Right ventricle myocardium inferior (tissue), 1 donor: ENCODE data around the gene CEP350. TPM values are rescaled to one million over a fixed set of nuclear protein-coding genes. Genes with fewer than 3 reads are reported as not detected.
"Not testable (repeated sequence)": the region's sequence is repeated elsewhere in the genome, so short reads cannot be mapped to it uniquely, and the experiment has no call there.

Experiments used
- ATAC-seq: fragments of 200-7000 bp; cut with Tn5 transposase; one replicate; pipeline ENCODE4 v1.9.1; 2020; ENCODE audit warnings: mild to moderate bottlenecking, moderate library complexity
- DNase-seq: peaks from one replicate; pipeline ENCODE4 v3.0.0; 2021; ENCODE audit errors: missing footprints
- intact Hi-C: fragments of 100-400 bp; cut with DNase I; formaldehyde crosslinking; loops from one replicate; pipeline ENCODE4 v1.11.0; 2022
- total RNA-seq: library from RNA; stranded (reverse); fragmentation: NEBNext Ultra II Directional; extraction: Animal tissue kit (Norgen Biotek cat#: 25700); gene quantifications from one replicate; pipeline ENCODE4 v1.2.1, GENCODE V29; 2021
- donor health status: DM: no; HTN: yes; CAD: no; lungs with severe emphysema.

The CEP350 gene
- total RNA-seq, 1 donor from 2014 or later: 27.1 TPM

DNA sequence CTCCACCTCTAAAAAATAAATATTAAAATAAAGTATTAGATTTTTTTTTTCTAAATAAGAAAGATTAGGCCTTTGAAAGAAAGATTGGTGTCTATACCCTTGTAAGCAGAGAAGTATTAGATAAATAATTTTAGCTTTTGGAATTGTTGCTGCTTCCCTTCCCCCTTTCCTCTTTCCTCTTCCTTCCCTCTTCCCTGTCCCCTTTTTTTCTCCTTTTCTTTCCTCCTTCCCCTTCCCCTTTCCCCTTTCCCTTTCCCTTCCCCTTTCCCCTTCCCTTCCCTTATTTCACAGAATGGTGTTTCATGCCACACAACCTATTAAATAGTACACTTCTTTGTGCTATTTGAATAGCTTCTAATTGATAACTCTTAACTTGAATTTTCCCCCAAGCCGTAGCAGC, 130.3 kb downstream of the CEP350 start:
- DNase-seq (no peak), ATAC-seq (no peak)
- intact Hi-C loops: no loop called here

DNA sequence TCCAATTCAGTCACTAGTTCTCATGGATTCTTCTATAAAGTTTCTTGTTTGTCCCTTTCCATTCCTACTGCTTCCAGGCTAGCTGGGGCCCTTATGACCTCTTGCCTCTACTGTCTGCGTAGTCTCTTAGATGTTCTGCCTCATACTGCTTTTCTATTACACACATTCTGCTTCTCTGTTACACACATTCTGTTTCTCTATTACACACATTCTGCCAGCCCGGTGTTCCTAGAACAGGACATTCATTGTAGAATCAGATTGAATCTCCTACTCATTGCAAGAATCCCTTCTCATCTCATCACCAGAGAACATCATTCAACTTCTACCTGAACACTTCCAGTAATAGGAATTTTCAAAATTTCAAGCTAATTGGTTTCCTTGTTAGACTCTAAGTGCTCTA, 130.7 kb downstream of the CEP350 start:
- DNase-seq: no peak
- intact Hi-C loops: no loop called here
- no peak for ATAC-seq

DNA sequence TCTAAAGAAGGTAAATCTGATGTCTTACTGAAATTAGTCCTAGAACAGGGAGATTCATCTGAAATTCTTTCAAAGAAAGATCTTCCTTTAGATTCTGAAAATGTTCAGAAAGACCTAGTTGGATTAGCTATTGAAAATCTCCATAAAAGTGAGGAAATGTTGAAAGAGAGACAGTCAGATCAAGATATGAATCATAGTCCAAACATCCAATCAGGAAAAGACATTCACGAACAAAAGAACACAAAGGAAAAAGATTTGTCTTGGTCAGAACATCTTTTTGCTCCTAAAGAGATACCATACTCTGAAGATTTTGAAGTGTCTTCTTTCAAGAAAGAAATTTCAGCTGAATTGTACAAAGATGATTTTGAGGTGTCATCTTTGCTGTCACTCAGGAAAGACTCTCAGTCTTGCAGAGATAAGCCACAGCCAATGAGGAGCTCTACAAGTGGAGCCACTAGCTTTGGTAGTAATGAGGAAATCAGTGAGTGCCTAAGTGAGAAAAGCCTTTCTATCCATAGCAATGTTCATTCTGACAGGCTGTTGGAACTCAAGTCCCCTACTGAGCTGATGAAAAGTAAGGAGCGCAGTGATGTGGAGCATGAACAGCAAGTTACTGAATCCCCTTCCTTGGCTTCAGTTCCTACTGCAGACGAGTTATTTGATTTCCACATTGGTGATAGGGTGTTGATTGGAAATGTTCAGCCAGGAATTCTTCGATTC, 138.5 kb downstream of the CEP350 start:
- DNase-seq (no peak), ATAC-seq (no peak)
- intact Hi-C loops: no loop called here

DNA sequence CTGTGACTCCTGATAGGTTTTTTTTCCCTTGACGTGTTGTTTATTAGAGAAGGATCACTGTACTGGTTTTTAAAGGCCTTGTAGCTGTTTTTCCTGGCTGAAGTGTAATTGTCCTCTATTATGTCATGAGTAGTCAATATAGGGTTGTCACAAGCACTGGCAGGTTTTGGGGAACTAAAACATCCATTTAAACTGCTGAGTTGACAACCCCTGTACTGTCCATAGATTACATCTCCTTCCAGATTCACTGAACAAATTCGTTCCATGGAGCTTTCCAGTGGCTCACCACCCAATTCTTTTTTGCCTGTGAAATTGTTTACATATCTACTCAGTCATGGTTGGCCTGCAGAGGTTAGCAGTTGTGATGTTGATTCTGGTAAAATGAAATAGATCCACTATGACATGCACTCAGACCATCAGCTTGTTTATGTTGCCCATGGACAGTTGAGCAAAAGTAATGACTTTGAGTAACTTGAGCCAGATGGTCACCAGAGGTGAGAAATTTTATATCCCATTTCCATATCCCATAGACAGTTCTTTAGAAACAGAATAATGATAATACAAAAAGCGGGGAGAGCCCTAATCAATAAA, 140.2 kb downstream of the CEP350 start:
- intact Hi-C loops: no loop called here
- ATAC-seq (no peak), DNase-seq (no peak)

DNA sequence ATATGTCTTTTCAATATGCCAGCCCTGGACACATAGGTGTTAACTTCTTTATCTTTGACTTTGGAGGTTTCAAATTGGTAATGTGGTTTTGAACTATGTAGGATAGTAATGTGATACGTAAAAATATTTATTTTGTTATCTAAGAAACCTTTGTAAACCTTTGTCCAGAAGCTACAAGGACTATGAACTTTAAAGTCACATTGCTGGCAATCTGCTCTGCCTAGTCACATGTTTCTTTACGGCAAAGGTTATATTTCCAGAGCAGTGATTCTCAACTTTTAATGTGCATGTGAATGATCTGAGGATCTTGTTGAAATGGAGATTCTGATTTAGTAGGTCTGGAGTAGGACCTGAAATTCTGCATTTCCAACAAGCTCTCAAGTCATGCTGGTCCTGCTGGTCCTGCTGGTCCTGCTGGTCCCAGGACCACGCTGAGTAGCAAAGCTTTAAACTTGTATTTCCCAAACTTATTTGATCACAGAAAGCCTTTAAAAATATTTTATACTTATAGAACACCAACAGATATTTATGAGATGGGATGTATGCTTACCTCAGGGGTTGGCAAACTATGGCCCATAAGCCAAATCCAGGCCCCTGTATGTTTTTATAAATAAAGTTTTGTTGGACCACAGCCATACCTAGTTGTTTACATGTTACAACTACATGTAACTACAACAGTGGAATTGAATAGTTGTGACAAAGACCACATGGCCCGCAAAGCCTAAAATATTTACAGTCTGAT, 142.1 kb downstream of the CEP350 start:
- DNase-seq: no peak
- ATAC-seq: no peak
- intact Hi-C loops: no loop called here

- no peak for DNase-seq
- no peak for ATAC-seq
- intact Hi-C loops: no loop called here
Measured at GRCh38 chr1:180097326-180097605, 142.7 kb downstream of the CEP350 start.

DNA sequence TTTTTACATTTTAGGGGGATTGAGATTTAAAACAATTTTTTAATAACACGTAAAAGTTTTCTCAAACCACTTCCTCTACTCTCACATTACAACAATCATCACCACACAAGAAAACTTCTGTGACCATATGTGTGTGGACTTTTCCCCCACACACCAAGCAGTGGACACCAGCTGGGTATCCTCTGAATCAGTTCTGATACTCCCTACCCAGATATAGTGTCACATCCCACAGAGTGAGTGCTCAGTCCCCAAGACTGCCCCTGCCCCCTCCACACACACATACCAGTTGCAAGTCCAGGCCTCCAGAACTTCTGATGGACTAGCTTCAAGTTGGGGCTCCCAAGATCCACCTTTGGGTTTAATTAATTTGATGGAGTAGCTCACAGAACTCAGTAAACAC, 146.8 kb downstream of the CEP350 start:
- DNase-seq (no peak), ATAC-seq (no peak)
- intact Hi-C loops: no loop called here

DNA sequence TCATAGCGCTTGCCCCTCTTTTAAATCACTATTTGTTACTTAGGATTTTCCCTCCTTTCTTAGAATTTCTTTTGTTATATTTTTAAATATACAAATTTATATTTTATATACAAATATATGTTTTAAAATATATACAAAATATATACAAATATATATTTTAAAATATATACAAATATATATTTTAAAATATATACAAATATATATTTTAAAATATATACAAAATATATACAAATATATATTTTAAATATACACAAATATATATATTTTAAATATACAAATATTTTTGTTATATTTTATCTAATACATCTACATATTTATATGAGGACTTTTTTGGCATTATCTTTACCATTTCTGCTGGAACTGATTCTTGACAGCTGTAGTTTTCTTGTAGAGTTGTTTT, 149.2 kb downstream of the CEP350 start:
- intact Hi-C loops: no loop called here
- ATAC-seq: no peak
- DNase-seq: no peak

DNA sequence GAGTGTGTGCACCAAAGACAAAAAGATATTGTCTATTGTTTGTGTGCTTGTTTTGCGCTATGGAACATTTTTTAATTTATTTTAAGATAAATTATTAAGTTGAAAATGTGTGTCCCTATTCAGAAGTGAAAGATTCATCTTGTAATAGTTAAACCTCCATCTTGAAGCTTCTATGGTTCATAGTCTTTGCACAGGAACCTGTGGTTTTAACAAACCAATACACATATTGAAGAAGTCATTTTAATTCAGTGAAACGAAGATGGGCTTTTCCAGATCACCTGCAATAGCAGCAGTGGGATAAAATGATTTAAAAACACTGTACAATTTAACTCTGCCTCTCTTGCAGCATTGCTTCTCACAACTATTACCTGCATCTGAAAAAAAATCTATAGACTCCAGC, 157.5 kb downstream of the CEP350 start:
- intact Hi-C loops: no loop called here
- DNase-seq: no peak

GRCh38 chr1:180112984-180113647, 158.5 kb downstream of the CEP350 start:
- intact Hi-C loops: no loop called here
- DNase-seq (no peak), ATAC-seq (peak; percentile 68)

More for the DNA sequence above, 157.5 kb downstream of the CEP350 start:
- ATAC-seq: no peak

- ATAC-seq (no peak), DNase-seq (no peak)
- intact Hi-C loops: no loop called here
Measured at GRCh38 chr1:180114396-180114945, 159.9 kb downstream of the CEP350 start.

DNA sequence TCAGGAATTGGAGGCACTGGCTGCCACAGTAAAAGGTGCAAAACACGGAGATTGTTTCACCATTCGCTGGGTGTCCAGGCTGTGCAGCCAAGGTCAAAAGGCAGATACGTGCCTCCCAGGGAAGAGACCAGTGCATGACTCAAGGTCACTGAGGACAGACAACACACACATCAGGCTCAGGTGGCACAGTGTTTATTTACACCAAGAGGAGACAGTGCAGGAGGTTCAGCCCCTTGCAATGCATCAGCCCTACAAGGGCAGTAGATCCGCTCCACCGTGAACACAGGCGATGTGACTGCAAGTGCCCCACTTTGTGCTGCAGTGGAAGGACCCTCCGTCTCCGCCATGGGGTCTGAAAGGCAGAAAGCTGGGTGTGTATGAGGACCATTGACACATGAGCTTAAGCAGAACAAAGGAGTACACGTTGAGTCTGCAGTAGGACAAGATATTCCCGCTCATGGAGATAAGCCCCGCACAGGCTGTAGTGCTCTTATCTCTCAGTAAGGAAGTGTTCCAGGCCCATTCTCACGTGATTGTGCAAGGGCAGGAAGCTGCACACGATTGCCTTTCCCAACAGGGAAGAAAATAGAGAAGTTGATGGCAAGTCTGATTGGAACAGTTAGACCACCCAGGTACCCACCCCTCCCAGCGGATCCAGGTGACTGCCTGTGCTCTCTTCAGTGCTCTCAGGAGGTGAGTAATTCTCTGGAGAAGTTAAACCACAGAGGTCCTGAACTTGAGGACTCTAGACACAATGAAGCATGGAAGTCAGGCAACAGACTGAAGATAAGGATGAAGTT, 162.6 kb downstream of the CEP350 start:
- DNase-seq (no peak), ATAC-seq (peak; percentile 73)
- intact Hi-C loops: loop anchor here (2.0 kb wide), 1 partner anchor 58 kb away; no protein-coding TSS in a partner anchor

DNA sequence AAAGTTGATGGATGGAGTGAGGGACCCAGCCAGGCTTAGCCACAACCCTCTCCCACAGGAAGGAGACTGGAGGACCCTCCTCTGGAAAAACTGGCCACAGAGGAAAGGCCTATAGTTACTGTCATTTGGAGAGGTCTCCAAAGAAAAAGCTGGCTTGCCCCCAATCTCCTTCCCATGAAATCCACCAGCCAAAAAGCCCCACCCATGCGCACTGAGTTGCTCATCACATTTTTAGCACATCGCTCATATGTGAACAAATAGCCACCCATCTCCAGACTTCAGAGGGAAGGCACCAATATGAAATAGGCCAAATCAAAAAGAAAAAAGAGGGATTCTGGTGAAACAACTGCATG, 163.1 kb downstream of the CEP350 start:
- ATAC-seq (peak; percentile 12), DNase-seq (no peak)
- intact Hi-C loops: loop anchor here (2.0 kb wide), 1 partner anchor 57 kb away; no protein-coding TSS in a partner anchor

GRCh38 chr1:180119837-180120236, 165.2 kb downstream of the CEP350 start:
- ATAC-seq: no peak
- no peak for DNase-seq
- intact Hi-C loops: no loop called here

DNA sequence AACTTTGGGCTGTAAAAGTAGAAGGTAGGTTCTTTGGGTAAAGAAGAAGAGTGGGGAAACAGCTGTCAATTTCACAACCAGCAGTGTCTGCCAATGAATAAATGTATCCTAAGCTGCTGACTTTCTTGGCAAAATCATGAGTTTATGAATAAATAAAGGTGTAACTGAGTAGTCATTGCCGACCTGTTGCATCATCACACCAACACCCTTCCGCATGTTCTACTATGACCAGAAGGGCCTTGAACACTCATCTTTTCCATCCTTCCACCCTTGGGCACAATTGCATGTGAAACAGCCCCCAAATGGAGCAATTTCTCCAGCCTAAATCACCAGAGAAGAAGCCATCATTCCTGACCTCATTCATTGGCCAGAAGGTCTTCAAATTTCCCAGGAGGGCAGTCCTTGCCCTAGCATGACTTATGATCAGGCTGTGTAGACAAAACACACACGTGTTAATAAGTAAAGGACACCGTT, 168.9 kb downstream of the CEP350 start:
- ATAC-seq: no peak
- DNase-seq: no peak
- intact Hi-C loops: no loop called here

- ATAC-seq (no peak), DNase-seq (no peak)
- intact Hi-C loops: no loop called here
Measured at GRCh38 chr1:180130651-180131050, 176.0 kb downstream of the CEP350 start.

- intact Hi-C loops: no loop called here
- DNase-seq (no peak), ATAC-seq (no peak)
Measured at GRCh38 chr1:180131510-180131909, 176.9 kb downstream of the CEP350 start.

- intact Hi-C loops: no loop called here
- ATAC-seq: no peak
Measured at GRCh38 chr1:180133193-180133592, 178.6 kb downstream of the CEP350 start.

DNA sequence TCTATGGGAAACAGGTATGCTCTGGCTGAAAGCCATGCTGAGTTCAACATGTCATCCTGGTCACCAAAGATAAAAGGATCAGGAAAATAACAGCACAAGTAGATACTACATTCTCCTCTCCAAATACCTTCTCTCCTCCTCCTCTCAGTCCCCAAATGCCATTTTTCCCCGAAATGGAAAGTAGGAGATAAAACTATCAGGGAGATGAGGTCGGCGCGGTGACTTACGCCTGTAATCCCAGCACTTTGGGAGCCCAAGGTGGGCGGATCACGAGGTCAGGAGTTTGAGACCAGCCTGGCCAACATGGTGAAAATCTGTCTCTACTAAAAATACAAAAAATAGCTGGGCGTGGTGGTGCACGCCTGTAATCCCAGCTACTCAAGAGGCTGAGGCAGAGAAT, 179.1 kb downstream of the CEP350 start:
- ATAC-seq, intact Hi-C loops, DNase-seq: not testable (repeated sequence)

More at GRCh38 chr1:180133193-180133592, 178.6 kb downstream of the CEP350 start:
- DNase-seq: no peak
